Measurements from ENCODE around the gene MEIS3.

MEIS3 gene

GRCh38 chr19:47358936-47359335 lies 60.4 kb downstream of the MEIS3 start:
- no peak for DNase-seq (ENCODE audit: low read depth)

DNA sequence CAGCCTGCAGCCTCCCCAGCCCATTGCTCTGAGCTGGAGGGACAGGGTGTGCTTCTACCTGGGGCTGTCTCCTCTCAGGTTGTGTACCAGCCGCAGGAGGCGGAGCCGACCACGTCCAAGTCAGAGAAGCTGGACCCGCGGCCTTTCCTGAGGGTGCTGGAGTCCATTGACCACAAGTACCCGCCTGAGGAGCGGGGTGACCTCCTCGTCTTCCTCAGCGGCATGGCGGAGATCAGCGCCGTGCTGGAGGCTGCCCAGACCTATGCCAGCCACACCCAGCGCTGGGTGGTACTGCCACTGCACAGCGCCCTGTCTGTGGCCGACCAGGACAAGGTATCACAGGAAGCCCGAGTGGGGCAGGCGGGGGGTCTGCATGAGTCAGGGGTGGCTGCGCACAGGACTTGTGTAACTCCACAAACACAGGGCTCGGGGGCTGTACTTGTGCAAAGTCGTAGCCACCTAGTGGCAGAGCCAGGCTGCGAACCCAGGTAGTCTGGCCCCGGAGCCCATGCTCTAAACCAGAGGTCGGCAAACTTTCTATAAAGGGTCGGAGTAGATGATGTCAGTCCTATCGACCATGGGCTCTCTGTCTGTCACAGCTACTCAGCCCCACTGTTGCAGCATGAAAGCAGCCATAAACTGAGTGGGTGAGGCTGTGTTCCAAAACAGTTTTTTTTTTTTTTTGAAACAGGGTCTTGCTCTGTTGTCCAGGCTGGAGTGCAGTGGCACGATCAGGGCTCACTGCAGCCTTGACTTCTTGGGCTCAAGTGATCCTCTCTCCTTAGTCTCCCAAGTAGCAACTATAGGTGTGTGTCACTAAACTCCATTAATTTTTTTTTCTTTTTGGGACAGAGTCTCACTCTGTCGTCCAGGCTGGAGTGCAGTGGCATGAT lies 61.3 kb downstream of the MEIS3 start:
- DNase-seq (ENCODE audit: low read depth) = no peak

GRCh38 chr19:47356900-47357299 lies 62.4 kb downstream of the MEIS3 start:
- DNase-seq (ENCODE audit: low read depth) = no peak

DNA sequence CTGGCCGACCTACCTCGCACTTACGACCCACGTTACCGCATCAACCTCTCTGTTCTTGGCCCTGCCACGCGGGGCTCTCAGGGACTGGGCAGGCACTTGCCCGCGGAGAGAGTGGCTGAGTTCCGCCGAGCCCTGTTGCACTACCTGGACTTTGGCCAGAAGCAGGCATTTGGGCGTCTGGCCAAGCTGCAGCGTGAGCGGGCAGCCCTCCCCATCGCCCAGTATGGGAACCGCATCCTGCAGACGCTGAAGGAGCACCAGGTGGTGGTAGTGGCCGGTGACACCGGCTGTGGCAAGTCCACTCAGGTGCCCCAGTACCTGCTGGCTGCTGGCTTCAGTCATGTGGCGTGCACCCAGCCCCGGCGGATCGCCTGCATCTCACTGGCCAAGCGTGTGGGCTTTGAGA lies 66.0 kb downstream of the MEIS3 start:
- DNase-seq (ENCODE audit: low read depth) = no peak
